ENCODE results near the gene DCDC1. TPM values are rescaled to one million over a fixed set of nuclear protein-coding genes. Genes with fewer than 3 reads are reported as not detected.

Gene DCDC1
- total RNA-seq, 4 donors from 2014 or later, result 0.32 TPM; not detected in 3

DNA sequence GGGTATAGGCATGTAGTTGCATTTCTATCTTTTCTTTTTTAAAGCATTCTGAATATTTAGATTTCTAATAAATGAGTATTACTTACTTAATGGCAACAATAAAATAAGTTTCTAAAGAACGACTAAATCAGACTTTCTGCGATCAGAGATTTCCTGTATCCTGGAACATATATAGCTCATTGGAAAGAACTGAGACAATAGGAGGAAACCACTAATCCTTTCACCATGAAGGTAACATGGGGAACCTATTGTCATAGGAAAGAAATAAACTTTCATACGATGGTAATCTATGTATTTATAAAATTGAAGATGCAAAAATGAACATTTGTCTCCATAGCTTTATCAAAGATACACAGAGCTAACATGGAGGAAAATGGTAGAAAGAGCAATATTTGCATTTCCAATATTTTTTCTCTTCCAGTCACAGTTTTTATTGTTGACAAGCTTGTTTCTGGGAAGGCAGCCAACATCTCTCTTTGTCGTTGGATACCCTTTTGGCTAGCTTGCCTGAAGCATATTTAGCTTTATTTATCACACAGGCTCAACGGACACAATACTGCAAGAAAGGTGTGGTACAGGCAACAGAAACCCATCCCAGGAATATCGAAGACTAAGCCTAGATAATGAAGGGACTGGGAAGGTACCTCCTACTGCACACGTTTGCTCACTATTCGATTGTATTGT, 490.1 kb downstream of the DCDC1 start:
- Histone ChIP-seq H3K27ac (no peak overlapping the region), H3K36me3 (no peaks in the 10 kb centered on the region), H3K4me3 (no peak overlapping the region), H3K4me1 (peaks cover 0 to 4% (median 0%) of the 10 kb centered on the region in 4 donors), H3K27me3 (no peaks in the 10 kb centered on the region), H3K9me3 (no peaks in the 10 kb centered on the region)
- in situ Hi-C loops (cut with MboI; ENCODE audit: low pct_ligation_motif_present in 1 of 4, low pct_unique_long_range_greater_than_20kb in 1 of 4, low sequenced_read_pairs in 3 of 4), result no loop called here
- intact Hi-C loops (cut with DNase I; ENCODE audit: low total_unique reads), result no loop called here
- TF ChIP-seq POLR2A (IDR thresholded peaks at IDR 0.05) (no peak), POLR2AphosphoS5 (IDR thresholded peaks at IDR 0.05) (no peak), EP300 (IDR thresholded peaks at IDR 0.05; ENCODE audit: low read depth) (no peak)
- TF ChIP-seq, protein P1, sequence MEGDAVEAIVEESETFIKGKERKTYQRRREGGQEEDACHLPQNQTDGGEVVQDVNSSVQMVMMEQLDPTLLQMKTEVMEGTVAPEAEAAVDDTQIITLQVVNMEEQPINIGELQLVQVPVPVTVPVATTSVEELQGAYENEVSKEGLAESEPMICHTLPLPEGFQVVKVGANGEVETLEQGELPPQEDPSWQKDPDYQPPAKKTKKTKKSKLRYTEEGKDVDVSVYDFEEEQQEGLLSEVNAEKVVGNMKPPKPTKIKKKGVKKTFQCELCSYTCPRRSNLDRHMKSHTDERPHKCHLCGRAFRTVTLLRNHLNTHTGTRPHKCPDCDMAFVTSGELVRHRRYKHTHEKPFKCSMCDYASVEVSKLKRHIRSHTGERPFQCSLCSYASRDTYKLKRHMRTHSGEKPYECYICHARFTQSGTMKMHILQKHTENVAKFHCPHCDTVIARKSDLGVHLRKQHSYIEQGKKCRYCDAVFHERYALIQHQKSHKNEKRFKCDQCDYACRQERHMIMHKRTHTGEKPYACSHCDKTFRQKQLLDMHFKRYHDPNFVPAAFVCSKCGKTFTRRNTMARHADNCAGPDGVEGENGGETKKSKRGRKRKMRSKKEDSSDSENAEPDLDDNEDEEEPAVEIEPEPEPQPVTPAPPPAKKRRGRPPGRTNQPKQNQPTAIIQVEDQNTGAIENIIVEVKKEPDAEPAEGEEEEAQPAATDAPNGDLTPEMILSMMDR (IDR thresholded peaks at IDR 0.05), result no peak
- DNase-seq, result no peak
- 28 to 41% methylated on average over 8 of the region's 8 CpGs for WGBS, 2 donors (ENCODE audit: low coverage in 1 of 2)

DNA sequence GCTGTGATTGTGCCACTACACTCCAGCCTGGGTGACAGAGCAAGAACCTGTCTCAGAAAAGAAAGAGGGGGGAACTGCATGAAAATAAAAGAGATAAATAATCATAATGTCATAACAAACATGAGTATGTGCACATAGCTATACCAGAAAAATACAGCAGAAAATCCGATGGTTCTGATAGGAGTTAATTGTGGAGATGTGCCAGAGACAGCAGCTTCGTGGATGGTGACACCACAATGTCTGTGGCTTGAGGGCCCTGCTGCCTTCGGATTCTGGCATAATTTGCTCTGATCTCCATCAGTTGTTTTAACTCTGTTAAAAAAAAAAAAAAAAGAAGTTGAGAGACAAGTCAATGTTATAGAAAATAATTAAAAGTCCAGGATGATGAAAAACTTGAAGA, 491.1 kb downstream of the DCDC1 start:
- intact Hi-C loops (cut with DNase I; ENCODE audit: low total_unique reads), result no loop called here
- in situ Hi-C loops (cut with MboI; ENCODE audit: low pct_ligation_motif_present in 1 of 4, low pct_unique_long_range_greater_than_20kb in 1 of 4, low sequenced_read_pairs in 3 of 4), result no loop called here
- H3K36me3 ChIP-seq, result no peaks in the 10 kb centered on the region
- no peak for DNase-seq
- WGBS, 2 donors (ENCODE audit: low coverage in 1 of 2), result 72% methylated on average over 3 of the region's 3 CpGs; no CpG with 5 or more reads in 1 of the 2 donors
- H3K4me3 ChIP-seq, result no peak overlapping the region
- H3K27ac ChIP-seq, result no peak overlapping the region
- no peaks in the 10 kb centered on the region for H3K27me3 ChIP-seq
- TF ChIP-seq POLR2AphosphoS5 (IDR thresholded peaks at IDR 0.05), result no peak
- TF ChIP-seq POLR2A (IDR thresholded peaks at IDR 0.05), result no peak
- peaks cover 0 to 4% (median 0%) of the 10 kb centered on the region in 4 donors for H3K4me1 ChIP-seq
- H3K9me3 ChIP-seq, result no peaks in the 10 kb centered on the region

DNA sequence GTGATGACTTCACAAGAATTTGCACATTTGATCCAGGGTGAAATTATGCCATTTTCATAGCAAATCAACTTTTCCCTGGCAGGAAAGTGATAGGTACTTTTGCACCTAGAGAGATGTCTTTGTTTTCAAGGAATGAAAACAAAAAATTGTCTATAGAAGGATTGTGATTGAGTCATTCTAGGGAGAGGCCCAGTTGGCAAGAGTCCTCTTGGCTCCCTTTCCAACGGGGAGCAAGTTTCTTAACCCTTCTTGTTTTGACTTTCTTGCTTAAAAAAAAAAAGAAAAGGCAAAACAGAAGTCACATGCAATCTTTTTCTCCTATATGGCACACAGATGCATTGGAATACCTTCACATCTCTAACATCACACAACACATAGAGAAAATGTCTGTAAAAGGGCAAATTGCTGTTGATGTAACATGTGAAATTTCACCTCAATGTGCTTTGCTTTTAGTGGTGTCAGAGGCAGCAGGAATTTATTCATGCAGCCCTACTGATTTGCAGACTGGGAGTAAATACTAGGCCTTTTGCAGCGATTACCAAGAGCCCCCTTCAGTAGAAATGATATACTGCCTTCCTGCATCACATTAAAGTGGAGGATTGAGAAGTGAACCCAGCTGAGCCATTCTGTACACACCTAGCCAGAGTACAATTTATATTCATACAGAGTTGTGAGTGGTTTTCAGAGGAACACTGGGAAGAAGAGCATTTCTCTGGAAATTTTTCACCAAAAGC, 492.7 kb downstream of the DCDC1 start:
- intact Hi-C loops (cut with DNase I; ENCODE audit: low total_unique reads) (no loop called here), in situ Hi-C loops (cut with MboI; ENCODE audit: low pct_ligation_motif_present in 1 of 4, low pct_unique_long_range_greater_than_20kb in 1 of 4, low sequenced_read_pairs in 3 of 4) (no loop called here)
- TF ChIP-seq, protein P1 (IDR thresholded peaks at IDR 0.05), result no peak
- TF ChIP-seq EP300 (IDR thresholded peaks at IDR 0.05; ENCODE audit: low read depth) (no peak), POLR2AphosphoS5 (IDR thresholded peaks at IDR 0.05) (no peak), POLR2A (IDR thresholded peaks at IDR 0.05) (no peak)
- no peaks in the 10 kb centered on the region for H3K9me3 ChIP-seq
- H3K4me3 ChIP-seq, result no peak overlapping the region
- peaks cover 0 to 4% (median 0%) of the 10 kb centered on the region in 4 donors for H3K4me1 ChIP-seq
- H3K36me3 ChIP-seq, result no peaks in the 10 kb centered on the region
- 0 to 39% methylated on average over 1 to 2 of the region's 2 CpGs for WGBS, 2 donors (ENCODE audit: low coverage in 1 of 2)
- DNase-seq, result no peak
- no peak overlapping the region for H3K27ac ChIP-seq
- no peaks in the 10 kb centered on the region for H3K27me3 ChIP-seq

DNA sequence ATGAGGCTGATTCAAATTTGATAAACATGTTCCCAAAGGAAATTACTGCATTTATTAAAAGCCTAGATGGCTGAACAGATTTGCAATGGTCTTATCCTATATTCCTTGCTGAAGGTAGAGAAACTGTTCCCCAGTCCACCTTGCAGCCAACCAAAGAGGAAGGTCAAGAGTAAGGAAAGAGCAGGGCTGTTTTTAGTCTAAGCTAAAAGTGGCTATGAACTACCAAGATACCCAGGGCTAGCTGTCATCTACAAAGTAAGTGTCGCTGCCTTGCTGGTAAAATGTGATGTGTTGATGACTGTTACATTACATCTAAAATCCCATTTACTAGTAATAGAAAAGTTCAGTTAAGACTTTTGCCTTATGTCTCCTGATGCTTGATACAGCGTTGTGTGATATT, 493.3 kb downstream of the DCDC1 start:
- TF ChIP-seq EP300 (IDR thresholded peaks at IDR 0.05; ENCODE audit: low read depth), result no peak
- TF ChIP-seq, protein P1 (IDR thresholded peaks at IDR 0.05), result no peak
- no peak for TF ChIP-seq POLR2AphosphoS5 (IDR thresholded peaks at IDR 0.05)
- TF ChIP-seq POLR2A (IDR thresholded peaks at IDR 0.05), result no peak
- in situ Hi-C loops (cut with MboI; ENCODE audit: low pct_ligation_motif_present in 1 of 4, low pct_unique_long_range_greater_than_20kb in 1 of 4, low sequenced_read_pairs in 3 of 4), result no loop called here
- Histone ChIP-seq H3K36me3 (no peaks in the 10 kb centered on the region), H3K9me3 (no peaks in the 10 kb centered on the region), H3K27me3 (no peaks in the 10 kb centered on the region), H3K4me1 (peaks cover 0 to 4% (median 0%) of the 10 kb centered on the region in 4 donors), H3K27ac (no peak overlapping the region), H3K4me3 (no peak overlapping the region)
- WGBS, 2 donors (ENCODE audit: low coverage in 1 of 2), result 90 to 100% methylated on average over 1 to 2 of the region's 2 CpGs
- no peak for DNase-seq
- intact Hi-C loops (cut with DNase I; ENCODE audit: low total_unique reads), result no loop called here
